NCI-H2196 treated with DMSO at 0.1 percent for 48 hours (cell line): ENCODE data around the gene VASN.
A peak's percentile ranks its signal among the peaks of the same experiment; 100 is the strongest.

ENCODE experiments used
- DNase-seq: peaks from one replicate; lab custom pipeline; 2025; ENCODE audit not compliant: unreplicated experiment; lab: John Stamatoyannopoulos, UW

The VASN gene

DNA sequence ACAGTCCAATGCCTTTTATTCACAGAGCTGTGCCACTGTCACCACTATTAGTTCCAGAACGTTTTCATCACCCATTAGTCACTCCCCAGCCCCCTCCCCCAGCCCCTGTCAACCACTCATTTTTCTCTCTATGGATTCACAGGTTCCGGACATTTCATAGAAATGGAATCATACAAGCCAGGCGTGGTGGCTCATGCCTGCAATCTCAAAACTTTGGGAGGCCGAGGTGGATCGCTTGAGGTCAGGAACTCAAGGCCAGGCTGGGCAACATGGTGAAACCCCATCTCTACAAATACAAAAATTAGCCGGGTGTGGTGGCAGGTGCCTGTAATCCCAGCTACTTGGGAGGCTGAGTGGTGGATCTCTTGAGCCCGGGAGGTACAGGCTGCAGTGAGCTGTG lies 19.8 kb upstream of the VASN start:
- no peak for DNase-seq

DNA sequence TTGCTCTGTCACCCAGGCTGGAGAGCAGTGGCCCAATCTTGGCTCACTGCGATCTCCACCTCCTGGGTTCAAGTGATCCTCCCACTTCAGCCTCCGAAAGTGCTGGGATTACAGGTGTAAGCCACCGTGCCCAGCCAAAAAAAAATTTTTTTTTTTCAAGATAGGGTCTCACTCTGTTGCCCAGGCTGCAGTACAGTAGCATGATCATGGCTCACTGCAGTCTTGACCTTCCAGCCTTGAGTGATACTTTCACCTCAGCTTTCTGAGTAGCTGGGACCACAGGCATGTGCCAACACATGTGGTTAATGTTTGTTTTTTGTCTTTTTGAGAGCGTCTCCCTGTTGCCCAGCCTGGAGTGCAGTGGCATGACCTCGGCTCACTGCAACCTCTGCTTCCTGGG lies 18.8 kb upstream of the VASN start:
- no peak for DNase-seq

DNA sequence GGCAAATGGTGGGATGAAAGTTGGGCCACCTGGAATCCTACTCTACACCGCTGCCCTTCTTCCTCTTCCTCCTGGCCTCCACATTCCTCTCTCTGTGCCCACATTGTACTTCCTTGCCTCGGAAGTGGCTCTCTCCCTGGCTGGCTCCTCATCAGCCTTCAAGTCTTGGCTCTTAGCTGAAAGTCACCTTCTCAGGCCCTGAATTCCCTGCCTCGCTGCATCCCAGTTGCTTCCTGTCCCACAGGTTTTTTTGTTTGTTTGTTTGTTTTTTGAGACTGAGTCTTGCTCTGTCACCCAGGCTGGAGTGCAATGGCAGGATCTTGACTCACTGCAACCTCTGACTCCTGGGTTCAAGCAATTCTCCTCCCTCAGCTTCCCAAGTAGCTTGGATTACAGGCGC lies 18.0 kb upstream of the VASN start:
- DNase-seq = no peak

DNA sequence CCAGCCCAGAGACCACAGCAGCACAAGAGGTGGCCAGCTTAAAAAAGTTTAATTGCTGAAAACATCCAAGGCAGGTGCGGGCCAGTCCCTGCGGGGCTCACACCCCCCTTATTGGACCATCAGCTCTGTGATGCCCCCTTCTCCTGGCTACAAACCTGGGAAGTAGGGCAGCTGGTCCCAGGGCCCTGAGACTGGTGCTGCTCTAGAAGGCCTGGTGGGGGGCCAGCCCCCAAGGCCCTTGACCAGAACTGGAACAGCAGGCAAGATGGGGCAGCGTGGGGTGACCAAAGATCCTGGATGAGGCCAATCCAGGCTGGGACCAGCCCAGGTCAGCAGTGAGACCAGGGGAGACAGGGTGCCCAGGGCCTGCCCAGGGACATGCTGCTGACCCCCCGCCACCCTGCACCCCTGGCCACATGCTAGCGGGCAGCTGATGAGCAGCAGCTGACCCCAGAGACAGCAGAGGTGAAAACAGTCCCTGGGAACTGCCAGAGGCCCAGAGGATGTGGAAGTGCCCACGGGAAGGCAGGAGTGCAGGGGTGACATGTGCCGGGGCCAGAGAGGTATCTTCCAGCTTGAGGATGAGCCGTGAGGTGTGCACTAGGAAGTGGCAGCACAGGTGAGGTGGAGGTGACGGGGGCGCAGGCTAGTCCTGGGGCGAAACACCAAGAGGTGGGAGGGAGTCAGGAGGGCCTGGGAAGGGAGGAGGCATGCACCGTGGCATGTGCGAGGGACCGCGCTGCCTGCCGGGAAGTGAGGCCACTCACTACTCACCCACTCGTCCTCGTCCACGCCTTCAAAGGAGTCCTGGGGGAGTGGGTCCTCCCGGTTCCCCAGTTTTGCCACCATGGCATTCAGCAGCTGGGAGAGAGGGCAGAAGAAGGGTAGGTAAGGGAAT lies 16.9 kb upstream of the VASN start:
- no peak for DNase-seq

DNA sequence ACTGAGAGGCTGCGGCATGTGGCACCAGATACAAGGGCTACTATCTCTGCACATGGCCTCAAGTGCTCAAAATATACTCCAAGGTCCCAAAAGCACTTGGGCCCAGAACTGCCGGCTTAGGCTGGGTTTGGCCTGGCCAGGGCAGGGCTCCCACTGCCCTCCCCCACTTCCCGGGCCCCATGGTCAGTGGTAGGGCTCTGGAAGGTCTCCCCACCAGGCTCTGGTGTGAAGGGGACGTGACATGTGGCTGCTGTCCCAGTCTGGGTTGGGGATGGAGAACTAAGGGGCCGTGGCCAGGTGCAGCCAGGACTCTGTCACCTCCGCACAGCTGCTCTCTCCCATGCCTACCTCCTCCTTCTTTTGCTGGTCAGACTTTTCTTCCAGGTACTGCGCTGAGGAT lies 14.8 kb upstream of the VASN start:
- DNase-seq = no peak

DNA sequence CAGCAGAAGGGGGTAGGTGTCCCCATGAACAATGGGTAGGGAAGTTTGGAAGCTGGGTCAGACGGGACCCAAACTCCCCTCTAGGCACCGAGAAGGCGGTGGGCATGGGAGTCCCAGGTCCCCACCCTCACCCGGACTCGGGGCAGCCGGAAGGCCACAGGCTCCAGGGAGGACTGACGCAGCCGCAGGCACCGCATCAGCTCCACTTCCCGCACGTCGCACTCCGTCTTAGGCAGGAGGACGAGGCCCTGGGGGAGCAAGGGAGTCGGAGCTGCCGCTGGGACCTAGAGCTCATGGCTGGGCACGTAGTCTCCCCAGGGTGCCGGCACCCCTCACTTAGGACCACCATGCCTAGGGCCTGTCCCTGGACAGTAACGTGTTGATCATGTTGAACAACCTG lies 13.4 kb upstream of the VASN start:
- no peak for DNase-seq

DNA sequence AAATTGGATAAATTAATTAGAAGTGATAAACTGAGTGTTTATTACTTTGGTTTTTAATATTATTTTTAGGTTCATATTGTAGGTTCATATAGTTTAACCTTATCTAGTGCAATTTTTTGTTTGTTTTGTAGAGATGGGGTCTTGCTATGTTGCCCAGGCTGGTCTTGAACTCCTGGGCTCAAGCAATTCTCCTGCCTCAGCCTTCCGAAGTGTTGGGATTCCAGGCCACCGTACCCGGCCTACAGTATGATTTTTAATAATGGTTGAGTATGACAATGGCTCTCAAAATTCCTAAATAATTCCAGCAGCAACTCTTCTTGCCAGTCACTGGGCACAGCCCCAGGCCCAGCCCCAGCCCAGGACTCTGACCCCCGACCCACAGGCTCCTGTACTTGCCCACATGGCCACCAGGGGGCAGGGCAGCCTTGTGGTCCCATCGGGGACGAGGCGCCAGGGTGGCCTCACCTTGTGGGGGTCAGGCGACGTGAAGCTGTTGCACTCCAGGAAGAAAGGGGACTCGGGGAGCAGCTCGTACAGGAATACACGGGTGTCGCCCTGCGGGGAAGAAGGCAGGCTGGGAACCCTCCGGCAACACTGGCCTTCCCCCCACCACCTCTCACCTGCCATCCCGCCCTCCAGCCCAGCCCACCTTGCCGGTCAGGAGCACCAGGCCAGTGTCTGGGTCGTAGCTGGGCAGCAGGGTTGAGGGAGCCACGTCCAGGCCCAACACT lies 12.7 kb upstream of the VASN start:
- DNase-seq = peak; percentile 17

DNA sequence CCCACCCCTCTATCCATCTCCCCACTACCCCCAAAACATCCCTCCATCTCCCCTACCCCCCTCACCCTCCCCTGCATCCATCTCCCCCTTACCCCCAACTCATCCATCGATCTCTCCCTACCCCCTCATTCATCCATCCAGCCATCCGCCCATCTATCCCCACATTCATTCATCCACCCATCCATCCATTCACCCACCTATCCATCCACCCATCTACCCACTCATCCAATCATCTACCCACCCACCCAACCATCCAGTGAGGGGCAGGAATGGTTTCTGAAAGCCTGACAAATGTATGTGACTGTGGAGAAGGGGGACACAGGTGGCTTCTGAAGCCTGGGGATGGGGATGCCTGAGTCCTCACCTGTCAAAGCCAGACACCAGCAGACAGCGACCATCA lies 11.7 kb upstream of the VASN start:
- DNase-seq = no peak

DNA sequence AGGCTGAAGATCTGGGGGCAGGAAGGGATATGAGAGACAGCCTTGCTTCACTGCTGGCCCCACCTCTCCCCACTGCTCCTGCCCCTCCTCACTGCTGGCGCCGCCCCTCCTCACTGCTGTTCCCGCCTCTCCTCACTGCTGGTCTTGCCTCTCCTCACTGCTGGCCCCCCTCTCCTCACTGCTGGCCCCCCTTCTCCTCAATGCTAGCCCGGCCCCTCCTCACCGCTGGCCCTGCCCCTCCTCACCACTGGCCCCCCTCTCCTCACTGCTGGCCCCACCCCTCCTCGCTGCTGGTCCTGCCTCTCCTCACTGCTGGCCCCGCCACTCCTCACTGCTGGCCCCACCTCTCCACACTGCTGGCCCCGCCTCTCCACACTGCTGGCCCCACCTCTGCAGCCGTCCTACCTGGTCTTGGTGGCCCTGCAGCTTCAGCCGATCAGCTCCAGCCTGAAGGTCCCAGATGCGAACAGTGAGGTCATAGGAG lies 11.1 kb upstream of the VASN start:
- DNase-seq = peak; percentile 28

DNA sequence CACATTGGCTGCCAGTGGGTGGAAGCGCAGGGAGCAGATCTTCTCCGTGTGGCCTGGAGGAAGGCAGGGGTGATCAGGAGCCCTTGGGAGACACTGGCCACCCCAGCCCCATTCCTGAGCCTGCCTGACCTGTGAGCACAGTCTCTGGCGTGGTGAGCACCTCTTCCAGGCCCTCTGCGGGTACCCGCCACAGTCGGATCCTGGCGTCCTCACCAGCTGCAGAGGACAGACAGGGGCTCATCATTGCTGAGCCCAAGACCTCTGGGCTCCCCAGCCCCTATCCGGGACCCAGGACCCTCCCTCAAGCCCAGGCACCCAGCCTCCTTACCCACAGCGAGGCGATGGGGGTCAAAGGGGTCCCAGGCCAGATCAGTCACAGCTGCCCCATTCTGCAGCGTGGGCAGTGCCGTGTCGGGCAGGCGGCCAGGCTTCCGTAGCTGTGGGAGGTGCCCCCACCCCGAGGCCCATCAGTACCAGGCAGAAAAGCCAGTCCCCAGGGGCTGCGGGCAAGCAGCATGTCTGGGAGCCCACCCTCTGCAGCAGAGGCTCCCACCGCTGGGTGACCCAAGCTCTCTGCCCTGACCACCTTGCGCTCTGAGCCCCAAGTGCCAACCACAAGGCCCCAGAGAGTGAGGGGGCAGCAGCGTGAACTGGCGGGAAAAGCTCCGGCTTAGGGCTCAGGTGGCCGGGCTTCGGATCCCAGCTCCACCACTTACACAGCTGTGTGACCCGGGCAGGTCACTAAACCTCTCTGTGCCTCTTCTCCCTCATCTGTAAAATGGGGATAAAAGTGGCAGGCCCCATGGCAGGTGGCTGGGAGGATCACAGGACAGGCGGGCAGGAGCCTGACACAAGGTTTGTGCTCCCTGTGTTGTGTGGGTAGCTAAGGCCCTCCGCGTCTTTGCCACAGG lies 10.4 kb upstream of the VASN start:
- DNase-seq = no peak

DNA sequence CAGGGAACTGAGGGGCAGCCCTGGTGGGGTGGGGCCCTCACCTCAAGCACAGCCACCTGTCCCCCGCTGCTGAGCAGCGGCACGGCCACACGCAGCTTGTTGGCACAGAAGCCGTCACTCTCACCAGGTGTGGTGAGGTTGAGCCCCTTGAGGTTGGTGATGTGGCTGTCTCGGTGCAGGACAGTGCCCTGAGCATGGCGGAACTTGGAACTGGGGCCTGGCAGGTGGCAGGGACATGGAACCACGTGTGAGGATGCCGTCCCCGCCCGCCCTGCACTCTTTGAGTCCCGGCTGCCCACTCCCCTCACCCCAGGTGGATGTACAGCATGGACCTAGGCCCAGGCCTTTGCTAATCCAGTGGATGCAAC lies 9.7 kb upstream of the VASN start:
- no peak for DNase-seq

DNA sequence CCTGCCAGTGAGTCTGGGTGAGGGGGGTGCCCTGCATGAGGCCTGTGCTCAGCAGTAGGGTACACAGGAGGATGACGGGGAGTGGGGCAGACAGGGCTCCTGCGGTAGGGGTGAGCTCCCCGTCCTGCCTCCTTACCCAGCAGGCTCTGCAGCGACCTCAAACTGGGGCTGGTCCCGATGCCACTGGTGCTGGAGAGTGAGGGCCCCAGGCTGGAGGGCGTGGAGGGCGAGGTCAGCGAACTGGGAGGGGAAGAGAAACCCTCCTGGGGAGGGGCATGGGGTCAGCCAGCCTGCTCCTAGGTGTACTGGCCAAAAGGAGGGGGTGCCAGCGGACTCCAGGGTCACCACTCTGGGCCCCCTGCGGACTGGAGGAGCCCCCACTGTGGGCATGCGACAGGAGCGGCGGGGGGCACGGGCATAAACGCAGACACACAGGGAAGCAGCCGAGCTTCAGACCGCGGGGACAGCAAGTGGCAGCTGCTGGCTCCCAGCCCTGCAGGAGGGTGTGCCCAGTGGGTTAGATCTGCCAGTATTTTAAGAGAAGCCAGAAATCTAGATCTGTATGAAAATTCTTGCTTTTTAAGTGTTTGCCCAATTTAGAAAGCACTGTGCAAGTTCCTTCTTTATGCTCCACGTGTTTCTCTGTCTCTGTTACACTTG lies 9.0 kb upstream of the VASN start:
- no peak for DNase-seq

DNA sequence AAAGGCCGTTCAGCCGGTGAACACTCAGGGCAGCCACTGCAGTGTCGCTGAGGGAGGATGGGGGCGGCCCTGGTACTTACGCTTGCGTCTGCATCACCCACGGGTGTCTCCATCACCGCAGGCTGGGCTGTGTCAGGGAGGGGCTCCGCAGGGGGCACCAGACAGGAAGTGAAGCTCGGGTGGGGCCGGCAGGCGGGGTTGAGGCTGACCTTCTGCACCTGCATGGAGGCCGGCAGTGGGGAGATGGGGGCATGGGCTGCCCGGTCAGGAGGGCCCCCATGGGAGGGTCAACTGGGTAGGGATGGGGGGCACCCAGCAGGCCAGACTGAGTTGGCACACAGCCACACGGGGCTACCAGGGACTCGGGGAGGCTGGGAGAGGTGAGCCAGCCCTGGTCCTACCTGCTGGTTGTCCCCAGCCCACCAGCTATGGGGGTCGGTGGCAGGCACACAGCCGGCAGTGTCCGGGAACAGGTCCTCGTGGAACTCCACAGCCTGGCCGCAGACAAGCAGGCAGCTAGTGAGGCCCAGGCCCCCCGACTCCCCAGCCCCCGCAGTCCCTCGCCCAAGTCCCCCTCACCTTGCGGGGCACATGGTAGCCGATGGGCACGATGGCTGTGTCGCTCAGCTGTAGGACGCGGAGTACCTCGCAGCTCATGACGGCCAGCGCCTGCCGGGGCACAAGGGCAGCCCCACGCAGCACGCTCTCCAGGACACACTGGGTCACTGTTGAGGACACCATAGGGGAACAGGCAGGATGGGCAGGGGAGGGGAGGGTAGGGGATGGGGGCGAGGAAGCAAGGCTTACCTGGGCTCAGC lies 7.2 kb upstream of the VASN start:
- DNase-seq = no peak

DNA sequence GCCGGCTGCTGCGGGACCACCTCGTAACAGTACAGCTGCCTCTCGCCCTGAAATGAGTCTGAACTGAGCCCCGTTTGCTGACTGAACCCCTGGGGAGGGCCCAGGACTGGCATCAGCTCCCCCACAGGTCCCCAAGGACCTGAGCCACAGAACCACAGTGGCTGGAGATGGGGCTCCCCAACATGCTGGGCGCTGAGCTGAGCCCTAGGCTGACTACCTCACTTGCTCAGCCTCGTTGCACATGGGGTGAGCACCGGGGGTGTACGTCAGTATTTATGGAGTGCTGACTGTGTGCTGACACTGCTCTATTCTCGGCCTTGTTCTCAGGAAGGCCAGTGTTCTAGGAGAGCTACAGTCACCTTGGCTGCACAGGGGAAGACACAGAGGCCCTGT lies 6.6 kb upstream of the VASN start:
- DNase-seq = no peak

DNA sequence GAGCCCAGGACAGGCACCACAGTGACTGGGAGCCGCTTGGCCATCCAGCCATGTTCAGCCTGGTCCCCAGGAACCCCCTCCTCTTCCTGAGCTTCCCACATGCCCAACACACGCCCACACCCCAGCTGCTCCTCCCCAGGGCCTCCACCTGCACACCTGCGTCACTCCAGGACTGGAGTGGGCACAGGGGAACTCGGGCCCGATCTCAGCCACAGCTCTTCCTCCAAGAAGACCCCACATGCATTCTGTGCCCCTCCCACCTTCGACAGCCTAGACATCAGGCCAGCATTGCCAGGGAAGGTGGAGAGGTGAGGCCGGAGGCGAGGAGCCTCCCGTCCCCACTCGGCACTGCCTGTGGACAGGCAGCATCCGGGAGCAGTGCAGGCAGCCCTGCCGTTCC lies 6.0 kb upstream of the VASN start:
- DNase-seq = no peak

DNA sequence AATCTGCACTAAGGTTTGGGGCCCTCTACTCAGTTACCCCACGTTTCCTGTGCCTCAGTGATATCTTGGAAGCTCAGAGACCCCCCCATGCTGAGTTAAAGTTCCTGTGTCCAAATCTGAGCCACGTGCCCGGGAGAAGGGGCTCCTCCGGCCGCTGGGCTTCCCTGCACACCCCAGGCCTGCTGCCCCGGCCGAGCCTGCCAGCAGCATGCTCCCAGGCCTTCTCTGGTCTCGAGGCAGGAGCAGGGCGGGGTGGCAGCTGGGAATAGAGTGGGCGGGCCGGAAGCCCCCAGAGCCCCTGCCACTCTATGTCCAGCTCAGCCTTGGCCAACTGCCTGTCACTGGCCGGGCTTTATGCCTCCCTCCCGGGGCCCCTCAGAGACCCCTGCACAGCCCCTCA lies 5.6 kb upstream of the VASN start:
- no peak for DNase-seq

DNA sequence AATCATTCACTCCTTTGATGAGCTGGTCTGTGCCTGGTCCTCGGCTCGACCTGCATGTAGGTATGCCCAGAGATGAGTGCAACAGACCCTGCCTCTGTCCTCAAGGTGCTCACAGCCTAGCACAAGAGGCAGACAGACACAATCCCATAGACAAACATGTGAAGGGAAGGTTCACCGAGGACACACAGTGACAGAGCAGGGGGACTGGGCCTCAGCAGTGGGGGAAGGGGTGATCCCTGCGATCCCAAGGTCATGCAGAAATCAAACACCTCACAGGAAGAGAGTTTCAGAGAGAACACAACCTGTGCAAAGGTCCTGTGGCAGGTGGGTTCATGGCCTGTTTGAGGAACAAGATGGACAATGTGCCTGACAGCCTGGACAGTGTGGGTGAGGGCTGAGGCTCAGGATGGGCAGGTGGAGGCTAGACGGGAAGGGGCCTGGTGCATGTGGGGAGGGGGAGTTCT lies 4.2 kb upstream of the VASN start:
- no peak for DNase-seq

DNA sequence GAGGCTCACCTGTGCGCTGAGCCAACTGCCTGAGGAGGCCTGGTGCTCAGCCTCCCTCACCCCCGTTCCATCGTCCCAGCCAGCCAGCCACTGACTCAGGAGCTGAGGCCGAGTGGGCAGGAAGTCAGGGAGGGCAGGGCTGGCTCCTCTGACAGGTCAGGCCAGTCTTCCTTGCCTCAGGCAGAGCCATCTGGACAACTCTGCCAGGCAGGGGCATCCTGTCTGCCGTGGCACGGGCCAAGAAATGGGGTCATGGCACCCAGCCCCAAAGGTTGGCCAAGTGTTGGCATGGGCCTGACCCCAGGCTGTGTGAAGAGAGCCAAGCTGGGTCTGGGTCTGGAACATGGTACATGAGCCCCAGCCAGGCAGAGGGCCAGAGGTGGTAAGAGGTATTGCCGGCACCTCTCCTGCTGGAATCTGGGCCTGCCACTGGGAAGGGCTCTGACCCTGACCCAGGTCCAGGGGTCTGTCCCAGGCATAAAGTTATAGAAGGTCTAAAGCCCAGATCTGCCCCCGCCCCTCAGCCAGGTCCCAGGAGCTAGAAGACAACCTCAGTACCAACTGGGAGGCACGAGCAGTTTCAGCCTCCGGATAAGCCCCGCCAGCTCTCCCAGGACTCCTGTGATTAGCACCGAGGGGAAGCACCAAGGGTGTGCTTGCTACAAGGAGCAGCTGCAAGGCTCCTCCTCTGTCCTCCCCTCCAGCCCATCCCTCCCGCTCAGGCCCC lies 2.5 kb upstream of the VASN start:
- peak; percentile 42 for DNase-seq

DNA sequence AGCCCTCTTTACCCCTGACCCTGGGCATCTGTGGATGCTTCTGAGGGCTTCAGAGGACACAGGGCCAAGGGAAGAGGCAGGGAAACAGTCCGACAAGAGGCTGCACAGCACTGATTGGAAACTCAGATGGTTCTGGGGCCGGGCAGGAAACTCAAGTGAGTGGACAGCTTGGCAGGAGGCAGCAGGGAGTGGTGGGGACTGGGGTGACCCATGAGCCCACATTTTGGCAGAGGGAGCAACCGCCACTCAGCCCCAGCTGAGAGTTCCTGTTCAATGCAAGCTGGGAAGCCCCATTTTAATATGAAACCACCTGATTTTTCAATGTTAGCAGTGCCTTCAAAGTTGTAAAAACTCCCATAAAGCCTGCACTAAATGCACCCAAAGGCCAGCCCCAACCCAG lies 1.5 kb upstream of the VASN start:
- no peak for DNase-seq
